GM12892 (cell line): Measurements from ENCODE around the gene AFF3.

Source experiments
- DNase-seq: peaks from one replicate; pipeline ENCODE4 v3.0.0; 2011; ENCODE audit not compliant: insufficient read length
- FAIRE-seq: peaks from 2 replicates; lab custom pipeline; 2011; peaks lifted over from hg19 to GRCh38; lab: Jason Lieb, UNC
- POLR2A ChIP-seq: IDR thresholded peaks from 2 replicates; pipeline ENCODE4 v1.6.1; 2011; ENCODE audit warnings: low read depth, low read length, control low read depth
- POLR2AphosphoS5 ChIP-seq: IDR thresholded peaks from 2 replicates; pipeline ENCODE4 v1.6.1; 2011; ENCODE audit warnings: low read depth, low read length, control low read depth
- TAF1 ChIP-seq: IDR thresholded peaks from 2 replicates; pipeline ENCODE4 v1.6.1; 2011; ENCODE audit warnings: low read depth, mild to moderate bottlenecking, control low read depth, low read length, borderline replicate concordance

AFF3 gene

DNA sequence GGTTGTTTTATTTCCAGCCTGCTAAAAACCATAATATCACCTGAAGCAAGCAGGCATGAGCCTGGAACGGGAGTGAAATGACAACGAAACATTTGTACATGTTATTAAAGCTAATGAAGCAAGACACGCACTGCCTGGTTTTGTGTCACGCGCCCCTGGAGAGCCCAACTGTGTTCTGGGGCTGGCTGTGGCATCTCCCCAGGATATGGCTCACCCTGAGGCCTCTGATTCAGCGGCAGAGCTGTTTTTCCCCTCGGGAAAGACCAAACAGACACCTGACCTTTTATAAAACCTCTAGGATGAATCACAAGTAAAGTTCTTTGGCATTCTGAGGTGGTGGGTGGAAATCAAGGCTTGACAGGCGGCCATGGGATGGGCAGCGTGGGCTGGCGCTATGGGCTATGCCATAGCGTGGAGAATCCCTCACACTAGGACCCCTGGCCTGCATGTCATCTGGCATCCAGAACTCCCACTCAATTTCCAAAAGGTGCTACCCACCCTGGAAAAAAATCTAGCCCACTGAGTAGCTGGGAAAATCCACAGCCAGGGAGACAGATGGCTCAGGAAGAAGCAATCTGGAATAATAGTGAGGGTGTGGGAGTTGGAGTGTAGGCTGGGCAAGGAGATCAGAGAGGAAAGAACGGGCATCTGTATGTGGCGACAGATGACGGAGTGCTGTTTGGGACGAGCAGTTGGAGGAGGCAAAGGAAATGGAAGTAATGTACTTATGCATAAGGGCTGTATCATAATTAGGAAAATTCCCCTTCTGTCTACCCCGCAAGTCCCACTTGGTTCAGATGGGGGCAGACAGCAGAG, 262.0 kb downstream of the AFF3 start:
- no peak for DNase-seq
- FAIRE-seq: no peak
- TF ChIP-seq POLR2AphosphoS5: no peak

GRCh38 chr2:99879481-99879880, 262.9 kb downstream of the AFF3 start:
- TF ChIP-seq TAF1: no peak
- no peak for TF ChIP-seq POLR2A
- no peak for TF ChIP-seq POLR2AphosphoS5
- FAIRE-seq (no peak), DNase-seq (no peak)

GRCh38 chr2:99878581-99879350, 263.6 kb downstream of the AFF3 start:
- FAIRE-seq (no peak), DNase-seq (no peak)
- TF ChIP-seq POLR2A (no peak), POLR2AphosphoS5 (no peak), TAF1 (no peak)

- DNase-seq (no peak), FAIRE-seq (no peak)
- no peak for TF ChIP-seq POLR2AphosphoS5
Measured at GRCh38 chr2:99877963-99878362, 264.4 kb downstream of the AFF3 start.

DNA sequence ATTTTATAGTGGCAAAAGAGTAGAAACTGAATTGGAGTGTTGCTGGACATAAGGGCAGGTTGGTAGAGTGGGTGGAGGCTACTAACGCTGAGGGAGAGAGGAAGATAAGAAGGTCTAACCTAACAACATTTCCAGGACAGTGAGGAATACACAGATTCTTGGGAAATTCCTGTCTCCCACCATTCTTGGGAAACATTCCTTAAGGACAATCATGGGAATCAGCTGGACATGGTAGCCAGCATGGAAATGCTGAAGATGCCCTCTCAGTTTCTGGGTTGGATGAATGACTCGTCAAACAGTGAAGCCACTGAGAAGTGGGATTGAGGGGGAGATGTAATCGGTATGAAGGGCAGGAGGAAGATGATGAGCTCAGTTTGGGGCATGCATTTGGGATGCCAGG, 265.4 kb downstream of the AFF3 start:
- DNase-seq: no peak
- no peak for FAIRE-seq
- no peak for TF ChIP-seq TAF1

DNA sequence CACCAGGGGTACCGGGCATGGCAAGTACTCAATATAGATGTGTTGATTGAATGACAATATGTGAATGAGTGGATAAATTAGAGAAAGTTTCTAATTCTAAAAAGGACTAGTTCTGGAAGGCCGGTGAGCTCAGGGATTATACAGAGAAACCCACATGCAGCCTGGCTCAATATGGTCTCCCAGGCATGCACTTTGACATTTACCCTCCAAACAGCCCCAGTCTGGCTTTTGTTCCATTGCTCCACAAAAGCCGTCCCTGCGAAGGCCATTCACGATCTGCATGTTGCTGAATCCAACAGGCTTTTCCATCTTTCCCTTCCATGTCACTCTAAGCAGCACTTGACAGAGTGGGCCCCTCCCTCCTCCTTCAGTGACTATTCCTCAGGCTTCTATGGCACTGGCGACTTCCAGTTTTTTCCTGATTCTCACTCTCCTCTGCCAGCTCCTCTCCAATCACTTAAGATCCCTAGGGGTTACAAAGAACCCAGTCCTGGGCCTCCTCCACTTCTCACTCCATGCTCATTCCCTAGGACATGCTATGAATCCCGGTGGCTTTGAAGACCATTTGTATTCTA, 266.7 kb downstream of the AFF3 start:
- FAIRE-seq: no peak
- no peak for TF ChIP-seq TAF1
- no peak for TF ChIP-seq POLR2AphosphoS5
- no peak for TF ChIP-seq POLR2A
- no peak for DNase-seq

GRCh38 chr2:99868260-99868659, 274.1 kb downstream of the AFF3 start:
- DNase-seq (no peak), FAIRE-seq (no peak)
- TF ChIP-seq POLR2A (no peak), POLR2AphosphoS5 (no peak), TAF1 (no peak)

- TF ChIP-seq POLR2A: no peak
- TF ChIP-seq TAF1: no peak
- no peak for TF ChIP-seq POLR2AphosphoS5
- DNase-seq (no peak), FAIRE-seq (no peak)
Measured at GRCh38 chr2:99867770-99868169, 274.6 kb downstream of the AFF3 start.

- TF ChIP-seq TAF1: no peak
- FAIRE-seq (no peak), DNase-seq (no peak)
Measured at GRCh38 chr2:99865818-99866676, 276.3 kb downstream of the AFF3 start.

- DNase-seq (no peak), FAIRE-seq (no peak)
- TF ChIP-seq TAF1 (no peak), POLR2AphosphoS5 (no peak), POLR2A (no peak)
Measured at GRCh38 chr2:99864561-99865553, 277.5 kb downstream of the AFF3 start.

DNA sequence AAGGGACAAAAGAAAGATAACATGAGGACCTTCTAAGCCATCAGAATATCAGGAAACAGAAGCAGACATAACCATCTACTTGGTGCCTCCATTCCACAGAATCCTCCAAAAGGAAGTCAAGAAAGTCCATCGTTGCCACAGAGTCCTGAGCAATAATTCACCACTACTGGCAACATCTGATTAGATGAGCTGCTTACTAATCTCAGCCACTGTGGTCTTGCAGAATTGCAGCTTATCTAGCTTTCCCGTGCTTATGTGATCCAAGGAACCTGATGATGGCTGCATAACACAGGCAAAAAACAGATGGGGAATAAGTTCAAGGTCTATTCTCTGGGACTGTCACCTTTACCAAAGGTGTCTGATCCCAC, 278.5 kb downstream of the AFF3 start:
- no peak for DNase-seq
- no peak for FAIRE-seq
- TF ChIP-seq TAF1: no peak
- TF ChIP-seq POLR2AphosphoS5: no peak
- no peak for TF ChIP-seq POLR2A
